Ascending aorta (tissue), 2 donors: ENCODE measurements around the gene NACA. TPM values are rescaled to one million over a fixed set of nuclear protein-coding genes. Genes with fewer than 3 reads are reported as not detected.

ENCODE experiments used
- DNase-seq, 2 donors: peaks; one replicate each; pipeline ENCODE4 v3.0.0-alpha.2; 2019; ENCODE audit warnings: low spot score in 2 of 2
- H3K27ac ChIP-seq, 2 donors: fragments of 200-600 bp; sonication (generic); one replicate each; pipeline ENCODE4 v1.5.1; 2016 to 2017; ENCODE audit warnings: mild to moderate bottlenecking in 1 of 2
- H3K27me3 ChIP-seq: fragments of 200-600 bp; sonication (generic); one replicate; pipeline ENCODE4 v1.5.1; 2017
- H3K36me3 ChIP-seq, 2 donors: fragments of 200-600 bp; sonication (generic); one replicate each; pipeline ENCODE4 v1.5.1; 2016
- H3K4me1 ChIP-seq, 2 donors: fragments of 200-600 bp; sonication (generic); one replicate each; pipeline ENCODE4 v1.5.1; 2016 to 2017; ENCODE audit warnings: mild to moderate bottlenecking in 1 of 2
- H3K4me3 ChIP-seq, 2 donors: fragments of 200-600 bp; sonication (generic); one replicate each; pipeline ENCODE4 v1.5.1; 2016 to 2017; ENCODE audit warnings: mild to moderate bottlenecking in 1 of 2
- H3K9me3 ChIP-seq, 2 donors: fragments of 200-600 bp; sonication (generic); one replicate each; pipeline ENCODE4 v1.5.1; 2016
- CTCF ChIP-seq, 3 experiments: fragments of 200-600 bp in 2 of 3; fragments of 450-650 bp in 1 of 3; sonication (generic) in 2 of 3; IDR thresholded peaks; one replicate each; pipeline ENCODE4 v1.5.1; 2016 to 2019; ENCODE audit warnings: antibody characterized with exemption in 3 of 3, mild to moderate bottlenecking in 1 of 3, moderate library complexity in 1 of 3
- intact Hi-C: fragments of 100-400 bp; cut with DNase I; formaldehyde crosslinking; loops from one replicate; pipeline ENCODE4 v1.15.1; 2023
- total RNA-seq: library from RNA; depleted of rRNA; stranded (reverse); fragments of >200 nt; gene quantifications from one replicate; pipeline ENCODE4 v1.1.0, GENCODE V29; 2016

NACA gene
- total RNA-seq, 1 donor from 2014 or later, result 490 TPM

GRCh38 chr12:56766535-56766934 is 41.4 kb upstream of the NACA start:
- intact Hi-C loops, result no loop called here
- Histone ChIP-seq H3K4me3 (no peak overlapping the region), H3K27ac (no peak overlapping the region), H3K4me1 (no peaks in the 10 kb centered on the region), H3K27me3 (no peaks in the 10 kb centered on the region), H3K36me3 (no peaks in the 10 kb centered on the region), H3K9me3 (no peaks in the 10 kb centered on the region)
- DNase-seq, result no peak
- no peak for TF ChIP-seq CTCF (IDR thresholded peaks at IDR 0.05)

- Histone ChIP-seq H3K4me3 (no peak overlapping the region), H3K27ac (no peak overlapping the region), H3K9me3 (no peaks in the 10 kb centered on the region), H3K4me1 (no peaks in the 10 kb centered on the region), H3K27me3 (no peaks in the 10 kb centered on the region), H3K36me3 (no peaks in the 10 kb centered on the region)
- no peak for TF ChIP-seq CTCF (IDR thresholded peaks at IDR 0.05)
- DNase-seq, result no peak
- intact Hi-C loops, result no loop called here
These were observed 38.9 kb upstream of the NACA start for GRCh38 chr12:56763753-56764657.

GRCh38 chr12:56761812-56762211 is 36.7 kb upstream of the NACA start:
- Histone ChIP-seq H3K4me1 (no peaks in the 10 kb centered on the region), H3K27me3 (no peaks in the 10 kb centered on the region), H3K27ac (no peak overlapping the region), H3K36me3 (no peaks in the 10 kb centered on the region), H3K9me3 (no peaks in the 10 kb centered on the region), H3K4me3 (no peak overlapping the region)
- DNase-seq, result no peak
- TF ChIP-seq CTCF (IDR thresholded peaks at IDR 0.05), result no peak
- intact Hi-C loops, result no loop called here

- no peak overlapping the region for H3K27ac ChIP-seq
These were observed 35.4 kb upstream of the NACA start for GRCh38 chr12:56760460-56760859.

GRCh38 chr12:56759263-56759908 is 34.3 kb upstream of the NACA start:
- intact Hi-C loops, result no loop called here
- DNase-seq, result no peak
- no peak overlapping the region for H3K4me3 ChIP-seq
- H3K27me3 ChIP-seq, result no peaks in the 10 kb centered on the region
- H3K36me3 ChIP-seq, result no peaks in the 10 kb centered on the region
- no peaks in the 10 kb centered on the region for H3K4me1 ChIP-seq
- no peak for TF ChIP-seq CTCF (IDR thresholded peaks at IDR 0.05)
- H3K27ac ChIP-seq, result no peak overlapping the region
- H3K9me3 ChIP-seq, result no peaks in the 10 kb centered on the region

More at GRCh38 chr12:56760460-56760859, 35.4 kb upstream of the NACA start:
- Histone ChIP-seq H3K4me3 (no peak overlapping the region), H3K9me3 (no peaks in the 10 kb centered on the region), H3K4me1 (no peaks in the 10 kb centered on the region), H3K36me3 (no peaks in the 10 kb centered on the region), H3K27me3 (no peaks in the 10 kb centered on the region)
- peak in 1 of 2 donors; percentile 48 for DNase-seq
- intact Hi-C loops, result no loop called here
- TF ChIP-seq CTCF (IDR thresholded peaks at IDR 0.05), result no peak
